ENCODE data around the gene COL26A1. TPM values are rescaled to one million over a fixed set of nuclear protein-coding genes. Genes with fewer than 3 reads are reported as not detected.

COL26A1 gene
- total RNA-seq, 1 experiment from 2014 or later, result 42.6 TPM

- Histone ChIP-seq H3K27ac (ENCODE audit: insufficient read length, low read depth, low read length) (no peak overlapping the region), H2BK5ac (ENCODE audit: insufficient read length, low read length) (no peak overlapping the region), H4K8ac (replicated peaks; ENCODE audit: insufficient read length, low read depth, low read length) (no peak overlapping the region), H2BK120ac (ENCODE audit: low read depth, low read length, poor library complexity, severe bottlenecking) (no peak overlapping the region), H3K18ac (ENCODE audit: insufficient read length, low read depth, low read length) (no peak overlapping the region), H3K79me1 (ENCODE audit: insufficient read depth, low read depth, low read length, poor library complexity, severe bottlenecking) (no peaks in the 10 kb centered on the region), H3K56ac (ENCODE audit: insufficient read length, low read depth, low read length) (no peak overlapping the region), H3K4me1 (ENCODE audit: insufficient read depth, low read length) (peaks cover 2% of the 10 kb centered on the region; the same call in 1 of the 2 replicates), H3K4ac (ENCODE audit: low read depth, low read length) (no peak overlapping the region), H2BK20ac (ENCODE audit: low read depth, low read length, poor library complexity, severe bottlenecking) (no peak overlapping the region), H3K9ac (ENCODE audit: extremely low read depth, insufficient read length, low read length) (no peak overlapping the region), H2BK12ac (ENCODE audit: insufficient read length, low read depth, low read length) (no peak overlapping the region), H2AK5ac (ENCODE audit: insufficient read length, low read length) (no peak overlapping the region), H4K91ac (ENCODE audit: insufficient read length, low read depth, low read length) (no peak overlapping the region), H3K23me2 (ENCODE audit: insufficient read length, low read depth, low read length, poor library complexity, severe bottlenecking) (no peaks in the 10 kb centered on the region), H3K9me3 (ENCODE audit: control insufficient read depth, low read depth, low read length) (no peaks in the 10 kb centered on the region), H3K23ac (ENCODE audit: insufficient read length, low read depth, low read length) (no peak overlapping the region), H4K20me1 (ENCODE audit: control insufficient read depth, insufficient read depth, insufficient read length) (no peaks in the 10 kb centered on the region), H2BK15ac (ENCODE audit: low read depth, low read length) (no peak overlapping the region), H3K79me2 (ENCODE audit: insufficient read depth, low read length) (no peaks in the 10 kb centered on the region), H3T11ph (ENCODE audit: low read length) (no peak overlapping the region), H3K27me3 (ENCODE audit: insufficient read depth, low read length) (no peaks in the 10 kb centered on the region), H4K5ac (ENCODE audit: insufficient read length, low read depth, low read length) (no peak overlapping the region), H2AFZ (ENCODE audit: low read length) (no peak overlapping the region), H3K4me2 (ENCODE audit: insufficient read depth, insufficient read length, low read length) (no peak overlapping the region), H3K14ac (ENCODE audit: insufficient read depth, low read length) (no peak overlapping the region)
- Mint-ChIP-seq H3K27me3 (ENCODE audit: low read depth) (peaks cover 2% of the 10 kb centered on the region), H3K36me3 (ENCODE audit: insufficient read depth in 1 of 3, low read depth in 3 of 3) (peaks cover 0 to 4% (median 0%) of the 10 kb centered on the region in 3 experiments; a peak in 1 of 7 replicates), H3K4me1 (peaks cover 21 to 39% of the 10 kb centered on the region in 2 experiments), H3K4me3 (peak overlapping the region in 1 of 2 experiments; percentile 45; a peak in 3 of 5 replicates), H3K9me3 (peaks cover 2 to 4% of the 10 kb centered on the region in 2 experiments; a peak in 1 of 5 replicates), H3K27ac (peak overlapping the region; percentile 76 to 85 (median 80); a peak in 5 of 7 replicates)
- WGBS (ENCODE audit: extremely low coverage, insufficient read length, low lambda C conversion rate), result no CpG with 5 or more reads among the region's 23 CpGs
- DNase-seq, result peak; percentile 75
- TF ChIP-seq, protein P1, sequence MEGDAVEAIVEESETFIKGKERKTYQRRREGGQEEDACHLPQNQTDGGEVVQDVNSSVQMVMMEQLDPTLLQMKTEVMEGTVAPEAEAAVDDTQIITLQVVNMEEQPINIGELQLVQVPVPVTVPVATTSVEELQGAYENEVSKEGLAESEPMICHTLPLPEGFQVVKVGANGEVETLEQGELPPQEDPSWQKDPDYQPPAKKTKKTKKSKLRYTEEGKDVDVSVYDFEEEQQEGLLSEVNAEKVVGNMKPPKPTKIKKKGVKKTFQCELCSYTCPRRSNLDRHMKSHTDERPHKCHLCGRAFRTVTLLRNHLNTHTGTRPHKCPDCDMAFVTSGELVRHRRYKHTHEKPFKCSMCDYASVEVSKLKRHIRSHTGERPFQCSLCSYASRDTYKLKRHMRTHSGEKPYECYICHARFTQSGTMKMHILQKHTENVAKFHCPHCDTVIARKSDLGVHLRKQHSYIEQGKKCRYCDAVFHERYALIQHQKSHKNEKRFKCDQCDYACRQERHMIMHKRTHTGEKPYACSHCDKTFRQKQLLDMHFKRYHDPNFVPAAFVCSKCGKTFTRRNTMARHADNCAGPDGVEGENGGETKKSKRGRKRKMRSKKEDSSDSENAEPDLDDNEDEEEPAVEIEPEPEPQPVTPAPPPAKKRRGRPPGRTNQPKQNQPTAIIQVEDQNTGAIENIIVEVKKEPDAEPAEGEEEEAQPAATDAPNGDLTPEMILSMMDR (conservative IDR thresholded peaks at IDR 0.05), result no peak
Observed at GRCh38 chr7:101563943-101564777, 201.5 kb downstream of the COL26A1 start.
